IPS DF 19.7 (cell line): Measurements from ENCODE around the gene KIF16B.
"Not testable (repeated sequence)": the region's sequence is repeated elsewhere in the genome, so short reads cannot be mapped to it uniquely, and the experiment has no call there.

Experiments used
- DNase-seq: peaks from one replicate; pipeline ENCODE4 v3.0.0-alpha.2; 2013; ENCODE audit warnings: low read depth, low spot score

Gene KIF16B

GRCh38 chr20:16519673-16520072 is 53.6 kb downstream of the KIF16B start:
- DNase-seq, result not testable (repeated sequence)

- DNase-seq, result no peak
These were observed 54.5 kb downstream of the KIF16B start for GRCh38 chr20:16518784-16519084.

DNA sequence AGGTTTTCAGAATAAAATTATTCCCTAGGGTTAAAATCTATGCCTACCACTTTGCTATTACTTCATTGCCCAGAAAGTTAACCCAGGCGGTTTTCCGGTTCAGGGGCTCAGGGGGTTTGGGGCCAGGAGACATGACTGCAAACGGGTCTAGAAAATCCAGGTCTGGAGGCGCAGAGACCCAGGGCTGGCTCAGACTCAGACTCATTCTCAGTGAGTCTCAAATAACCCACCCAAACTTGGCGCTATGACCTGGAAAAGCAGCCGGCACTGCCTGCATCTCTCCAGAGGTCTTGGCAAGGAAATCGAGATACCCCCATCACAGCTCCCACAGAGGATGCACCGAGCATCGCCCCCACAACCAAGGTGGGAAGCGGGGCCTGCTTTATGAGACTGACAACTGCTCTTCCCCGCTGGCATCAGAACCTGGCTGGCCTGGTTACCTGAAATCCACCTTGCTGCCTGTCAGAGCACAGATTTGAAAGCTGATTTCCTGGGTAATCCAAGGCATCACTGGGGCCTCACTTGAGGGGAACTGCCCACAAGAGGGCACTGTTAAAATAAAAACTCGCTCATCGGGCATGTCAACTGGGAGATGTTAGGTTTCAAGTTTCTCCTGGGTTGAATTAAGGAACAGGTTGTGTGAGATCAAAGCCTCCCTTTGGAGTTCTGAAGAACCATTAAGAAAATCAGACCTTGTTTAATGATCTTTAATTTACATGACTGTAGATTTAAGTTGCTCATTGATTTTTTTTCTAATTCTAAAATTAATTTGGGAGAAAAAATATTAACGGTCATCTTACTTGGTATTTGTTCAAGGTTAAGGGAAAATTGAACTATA is 55.1 kb downstream of the KIF16B start:
- no peak for DNase-seq

GRCh38 chr20:16516794-16517193 is 56.5 kb downstream of the KIF16B start:
- no peak for DNase-seq

GRCh38 chr20:16515046-16515445 is 58.2 kb downstream of the KIF16B start:
- no peak for DNase-seq

DNA sequence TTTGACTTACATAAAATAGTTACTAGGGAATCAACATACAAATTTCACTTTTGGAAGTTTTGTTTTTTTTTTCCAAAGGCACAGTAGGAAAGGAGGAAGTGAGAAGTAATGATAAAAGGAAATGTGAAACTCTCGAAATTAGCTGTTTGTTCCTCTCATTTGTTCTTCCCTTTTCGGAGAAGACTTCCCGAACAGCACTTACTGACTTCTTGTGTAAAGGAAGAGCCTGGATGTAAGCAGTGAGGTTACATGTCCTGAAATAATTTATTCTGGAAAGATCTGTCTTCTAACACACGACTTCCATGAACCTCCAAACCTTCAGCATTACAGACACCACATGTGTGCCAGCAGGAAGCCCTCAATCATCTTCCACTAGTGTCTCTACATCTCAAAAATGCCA is 59.1 kb downstream of the KIF16B start:
- no peak for DNase-seq

DNA sequence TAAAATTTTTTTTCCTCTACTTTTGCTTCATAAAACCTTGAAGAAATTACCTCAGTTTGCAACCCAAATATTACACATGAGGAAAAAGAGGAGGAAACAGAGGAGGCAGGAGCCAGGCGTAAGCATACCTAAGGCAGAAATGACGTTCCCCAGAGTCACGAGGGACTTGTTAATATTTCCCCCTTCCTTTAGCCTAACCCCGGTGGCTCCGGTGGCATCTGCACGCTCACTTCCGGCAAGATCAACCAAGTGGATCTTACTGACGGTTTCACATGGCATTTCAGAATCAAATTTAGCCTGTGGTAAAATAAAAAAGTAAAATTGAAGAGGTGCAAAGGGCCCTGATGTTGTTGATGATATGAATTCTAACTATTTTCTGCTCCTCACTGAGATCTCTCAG is 67.4 kb downstream of the KIF16B start:
- no peak for DNase-seq

DNA sequence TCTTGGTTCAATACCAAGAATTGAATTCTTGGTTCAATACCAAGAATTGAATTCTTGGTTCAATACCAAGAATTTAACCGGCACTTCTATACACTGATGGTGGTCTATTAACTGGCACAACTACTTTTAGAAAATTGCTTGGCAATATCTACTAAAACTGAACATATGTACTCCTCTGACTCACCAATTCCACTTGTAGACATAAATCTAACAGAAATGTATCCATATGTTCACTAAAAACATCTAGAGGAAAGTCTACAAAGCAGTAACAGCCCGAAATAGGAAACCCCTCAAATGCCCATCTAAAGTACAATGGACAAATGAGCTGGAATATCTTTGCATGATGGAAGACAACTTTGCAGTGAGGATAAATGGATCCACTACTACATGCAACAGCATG is 71.9 kb downstream of the KIF16B start:
- DNase-seq, result no peak

GRCh38 chr20:16500197-16500596 is 73.1 kb downstream of the KIF16B start:
- DNase-seq, result no peak

DNA sequence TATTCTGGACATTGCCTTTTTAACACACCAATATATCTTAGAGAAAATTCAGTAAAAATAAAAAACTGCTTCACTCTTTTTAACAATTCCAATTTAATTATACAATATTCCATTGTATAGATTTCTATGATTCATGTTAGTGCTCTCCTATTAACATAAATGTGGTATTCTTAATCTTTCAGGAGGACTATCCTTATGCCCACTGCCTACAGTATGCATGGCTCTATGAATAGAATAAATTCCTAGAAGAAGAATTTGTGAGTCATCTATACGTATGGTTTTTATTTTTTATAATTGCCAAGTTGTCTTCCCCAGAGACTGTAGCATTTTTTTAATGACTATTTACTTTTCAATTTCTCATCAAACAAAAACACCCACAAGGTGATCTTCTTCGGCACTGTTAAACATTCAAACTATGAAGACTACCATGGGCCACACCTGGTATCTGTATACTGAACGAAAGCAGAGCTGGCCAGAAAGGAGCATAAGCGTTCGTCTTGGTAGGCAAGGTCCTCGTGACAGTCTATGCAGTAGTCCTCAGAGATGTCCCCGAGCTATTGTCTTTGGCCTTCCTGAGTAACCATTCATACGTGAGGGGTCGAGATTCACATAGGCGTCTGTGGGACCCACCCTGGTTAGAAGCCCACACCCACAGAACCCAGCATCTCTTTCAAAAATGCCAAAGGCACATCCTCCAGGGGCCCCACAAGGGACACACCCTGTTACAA is 74.6 kb downstream of the KIF16B start:
- DNase-seq, result no peak

DNA sequence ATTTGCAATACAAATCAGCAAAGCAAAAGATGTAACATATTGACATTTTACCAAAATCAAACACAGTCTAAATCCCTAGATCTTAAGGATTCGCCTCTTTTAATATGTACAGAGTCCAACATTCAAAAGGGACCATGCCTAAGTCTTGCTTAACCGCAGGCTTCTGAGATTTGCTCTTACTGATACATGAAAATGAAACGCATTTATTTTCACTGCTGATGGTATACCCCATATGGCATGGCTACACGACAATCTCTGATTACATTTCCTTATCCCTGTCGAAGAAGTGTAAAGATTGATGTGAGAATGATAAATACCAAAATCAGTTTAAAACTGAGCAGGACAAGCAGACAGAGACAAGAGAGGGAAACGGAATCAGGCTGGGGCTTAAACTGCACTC is 75.4 kb downstream of the KIF16B start:
- DNase-seq, result no peak

GRCh38 chr20:16493486-16493885 is 79.8 kb downstream of the KIF16B start:
- no peak for DNase-seq

DNA sequence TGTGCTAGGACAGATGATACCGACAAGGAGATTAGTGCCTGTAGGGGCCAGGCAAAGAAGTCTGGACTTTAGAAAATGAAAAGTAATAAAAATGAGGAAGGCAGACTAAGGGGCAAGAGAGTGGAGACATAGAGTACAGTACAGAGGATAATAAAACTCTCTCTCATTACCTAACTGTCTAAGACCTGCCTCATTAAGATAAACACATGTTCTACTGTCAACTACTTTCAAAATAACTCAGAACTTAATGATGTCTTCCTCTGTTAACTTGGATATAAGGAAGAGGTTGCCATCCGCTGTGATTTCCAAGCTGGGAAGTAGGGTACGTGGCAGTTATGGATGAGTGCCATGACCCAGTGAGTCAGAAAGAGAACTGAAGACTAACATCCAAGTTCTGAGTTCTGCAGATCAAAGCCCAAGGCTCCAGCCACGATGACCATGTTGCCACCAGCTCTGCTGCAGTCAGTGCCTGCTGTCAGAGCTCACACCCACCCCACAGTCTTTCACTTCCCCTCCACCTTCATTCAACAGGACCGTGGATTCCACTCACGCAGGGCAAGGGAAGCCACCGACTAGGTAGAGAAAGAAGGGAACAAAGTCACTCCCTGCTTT is 81.8 kb downstream of the KIF16B start:
- DNase-seq, result no peak

- no peak for DNase-seq
These were observed 82.6 kb downstream of the KIF16B start for GRCh38 chr20:16490696-16491095.

- DNase-seq, result no peak
These were observed 84.6 kb downstream of the KIF16B start for GRCh38 chr20:16488616-16489015.

DNA sequence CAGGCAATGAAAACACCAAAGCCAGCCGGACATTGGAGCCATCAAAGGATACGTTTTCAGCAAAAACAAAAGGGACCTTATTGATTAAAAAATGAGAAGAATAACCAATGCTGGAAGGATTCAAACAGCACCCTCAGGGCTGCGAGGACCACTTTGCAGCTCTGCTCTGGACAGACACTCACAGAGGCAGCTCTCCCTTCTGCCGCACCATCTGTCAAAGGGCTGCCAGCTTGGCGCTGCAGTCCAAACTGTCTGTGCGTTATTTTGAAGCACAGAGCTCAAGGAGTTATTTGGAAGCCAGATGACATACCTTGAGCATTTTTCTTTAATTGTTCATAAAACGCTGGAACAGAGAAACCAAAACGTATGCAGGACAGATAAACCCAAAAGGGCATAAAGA is 85.2 kb downstream of the KIF16B start:
- no peak for DNase-seq

DNA sequence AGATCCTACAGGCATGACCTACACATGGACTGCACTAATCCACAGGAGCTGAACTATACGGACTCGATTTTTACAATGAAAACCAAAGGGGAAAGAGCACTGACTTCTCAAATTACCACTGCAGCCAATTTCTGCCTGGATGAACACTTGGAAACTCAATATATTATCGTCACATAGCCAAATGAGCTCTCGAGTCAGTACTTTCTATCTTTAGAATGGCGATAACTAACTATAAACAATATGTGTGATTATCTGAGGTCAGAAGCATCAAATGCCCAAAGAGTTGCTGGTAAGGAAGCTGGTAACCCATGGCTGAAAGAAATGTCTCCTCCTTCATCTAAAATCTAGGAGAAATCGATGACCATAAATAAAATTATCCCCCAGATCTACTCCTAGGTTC is 86.7 kb downstream of the KIF16B start:
- DNase-seq, result no peak

- DNase-seq, result no peak
These were observed 87.8 kb downstream of the KIF16B start for GRCh38 chr20:16485401-16485800.

GRCh38 chr20:16483024-16483423 is 90.2 kb downstream of the KIF16B start:
- no peak for DNase-seq

DNA sequence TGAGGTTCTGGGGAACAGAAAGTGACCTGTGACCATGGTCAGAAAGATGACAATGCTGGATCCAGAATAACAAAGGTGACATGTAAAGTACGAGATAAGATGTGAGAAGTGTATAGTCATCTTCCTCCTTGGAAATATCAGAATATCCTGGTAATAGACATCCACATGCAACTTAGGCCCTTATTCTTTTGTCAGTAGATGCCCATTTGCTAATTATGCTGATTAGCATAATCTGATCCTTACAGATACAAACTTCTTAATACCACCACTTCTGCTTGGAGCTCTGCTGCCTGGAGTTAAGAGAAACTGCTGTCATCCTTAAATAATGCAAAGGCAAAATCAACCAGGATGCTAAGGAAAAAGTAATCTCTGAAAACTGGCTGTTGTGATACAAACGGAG is 91.3 kb downstream of the KIF16B start:
- no peak for DNase-seq

GRCh38 chr20:16479666-16480065 is 93.6 kb downstream of the KIF16B start:
- no peak for DNase-seq

- no peak for DNase-seq
These were observed 95.6 kb downstream of the KIF16B start for GRCh38 chr20:16477632-16478031.

- DNase-seq, result no peak
These were observed 97.2 kb downstream of the KIF16B start for GRCh38 chr20:16476032-16476431.
